ENCODE data around the gene OR14I1.

OR14I1 gene

DNA sequence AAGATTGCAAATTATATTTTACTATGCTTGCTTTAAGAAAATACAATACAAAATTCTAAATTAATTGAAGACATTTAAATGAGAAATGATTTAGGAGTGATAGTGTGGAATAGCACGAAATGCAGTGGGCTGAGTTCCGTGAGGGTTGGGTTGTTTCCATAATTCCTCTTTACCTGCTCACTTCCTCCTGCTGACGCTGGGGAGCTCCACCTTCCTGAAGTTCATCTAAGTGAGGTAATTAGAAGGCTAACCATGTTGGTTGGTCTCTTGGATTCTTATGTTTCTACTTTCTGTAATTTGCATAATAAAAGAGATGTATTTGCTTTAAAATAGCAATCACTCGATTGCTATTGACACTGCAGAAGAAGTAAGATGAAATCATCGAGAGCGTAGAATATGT is 4.7 kb downstream of the OR14I1 start:
- no peak overlapping the region for H3K4me3 ChIP-seq (ENCODE audit: low read depth, low read length)
- TF ChIP-seq MYC (IDR thresholded peaks at IDR 0.05; ENCODE audit: low read depth, low read length) (no peak), POLR2A (IDR thresholded peaks at IDR 0.05; ENCODE audit: extremely low read depth, insufficient read length) (no peak)
- TF ChIP-seq, protein P1, sequence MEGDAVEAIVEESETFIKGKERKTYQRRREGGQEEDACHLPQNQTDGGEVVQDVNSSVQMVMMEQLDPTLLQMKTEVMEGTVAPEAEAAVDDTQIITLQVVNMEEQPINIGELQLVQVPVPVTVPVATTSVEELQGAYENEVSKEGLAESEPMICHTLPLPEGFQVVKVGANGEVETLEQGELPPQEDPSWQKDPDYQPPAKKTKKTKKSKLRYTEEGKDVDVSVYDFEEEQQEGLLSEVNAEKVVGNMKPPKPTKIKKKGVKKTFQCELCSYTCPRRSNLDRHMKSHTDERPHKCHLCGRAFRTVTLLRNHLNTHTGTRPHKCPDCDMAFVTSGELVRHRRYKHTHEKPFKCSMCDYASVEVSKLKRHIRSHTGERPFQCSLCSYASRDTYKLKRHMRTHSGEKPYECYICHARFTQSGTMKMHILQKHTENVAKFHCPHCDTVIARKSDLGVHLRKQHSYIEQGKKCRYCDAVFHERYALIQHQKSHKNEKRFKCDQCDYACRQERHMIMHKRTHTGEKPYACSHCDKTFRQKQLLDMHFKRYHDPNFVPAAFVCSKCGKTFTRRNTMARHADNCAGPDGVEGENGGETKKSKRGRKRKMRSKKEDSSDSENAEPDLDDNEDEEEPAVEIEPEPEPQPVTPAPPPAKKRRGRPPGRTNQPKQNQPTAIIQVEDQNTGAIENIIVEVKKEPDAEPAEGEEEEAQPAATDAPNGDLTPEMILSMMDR (IDR thresholded peaks at IDR 0.05; ENCODE audit: low read depth, low read length) = no peak
- TF ChIP-seq, protein P2, sequence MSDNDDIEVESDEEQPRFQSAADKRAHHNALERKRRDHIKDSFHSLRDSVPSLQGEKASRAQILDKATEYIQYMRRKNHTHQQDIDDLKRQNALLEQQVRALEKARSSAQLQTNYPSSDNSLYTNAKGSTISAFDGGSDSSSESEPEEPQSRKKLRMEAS (IDR thresholded peaks at IDR 0.05; ENCODE audit: low read depth, low read length) = no peak

DNA sequence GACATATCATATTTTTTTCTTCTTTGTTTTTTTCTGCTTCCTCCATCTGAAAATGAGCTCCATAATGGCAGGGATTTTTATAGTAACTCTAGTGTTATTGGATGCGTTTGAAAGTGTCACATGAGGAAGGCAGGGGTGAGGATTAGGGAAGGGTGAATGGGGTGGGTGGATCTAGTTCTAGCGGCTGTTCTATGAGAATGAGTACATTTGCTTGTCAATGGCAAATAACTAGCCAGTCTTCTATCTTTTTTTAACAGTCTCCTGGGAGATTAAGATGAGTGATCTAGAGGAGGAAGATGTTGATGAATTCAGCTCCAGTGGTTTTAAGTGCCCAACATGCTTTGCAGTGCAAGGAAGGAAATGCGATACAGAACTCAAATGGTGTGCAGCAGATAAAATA is 5.8 kb downstream of the OR14I1 start:
- DNase-seq (ENCODE audit: low read depth) = peak; percentile 17
- no peak overlapping the region for H3K4me3 ChIP-seq (ENCODE audit: low read depth, low read length)
- TF ChIP-seq POLR2A (IDR thresholded peaks at IDR 0.05; ENCODE audit: extremely low read depth, insufficient read length) = no peak
- no peak for TF ChIP-seq MYC (IDR thresholded peaks at IDR 0.05; ENCODE audit: low read depth, low read length)
- TF ChIP-seq, protein P1 (IDR thresholded peaks at IDR 0.05; ENCODE audit: low read depth, low read length) = no peak
- TF ChIP-seq, protein P2 (IDR thresholded peaks at IDR 0.05; ENCODE audit: low read depth, low read length) = no peak

More for the DNA sequence above, 4.7 kb downstream of the OR14I1 start:
- no peak for DNase-seq (ENCODE audit: low read depth)

DNA sequence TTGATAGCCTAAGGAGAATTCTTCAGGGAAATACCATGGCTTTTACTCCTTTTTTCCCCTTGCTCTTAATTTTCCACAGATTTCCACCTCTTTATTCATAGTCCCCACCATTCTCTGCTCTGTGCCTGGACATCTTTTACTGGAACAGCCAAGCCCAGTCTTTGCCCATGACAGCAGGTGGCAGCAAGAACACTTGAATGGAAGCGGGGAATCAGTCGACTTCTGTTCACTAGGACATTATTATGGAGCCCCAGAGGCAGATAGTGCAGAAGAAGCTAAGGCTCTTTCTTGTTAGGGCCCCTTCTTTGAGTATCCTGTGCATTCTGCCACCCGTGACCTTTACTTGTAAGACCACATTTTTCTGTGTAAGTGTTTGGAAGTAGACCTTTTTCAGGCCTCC is 6.3 kb downstream of the OR14I1 start:
- TF ChIP-seq, protein P1 (IDR thresholded peaks at IDR 0.05; ENCODE audit: low read depth, low read length) = peak; percentile 30
- TF ChIP-seq, protein P2 (IDR thresholded peaks at IDR 0.05; ENCODE audit: low read depth, low read length) = no peak
- no peak overlapping the region for H3K4me3 ChIP-seq (ENCODE audit: low read depth, low read length)
- peak; percentile 65 for DNase-seq (ENCODE audit: low read depth)

DNA sequence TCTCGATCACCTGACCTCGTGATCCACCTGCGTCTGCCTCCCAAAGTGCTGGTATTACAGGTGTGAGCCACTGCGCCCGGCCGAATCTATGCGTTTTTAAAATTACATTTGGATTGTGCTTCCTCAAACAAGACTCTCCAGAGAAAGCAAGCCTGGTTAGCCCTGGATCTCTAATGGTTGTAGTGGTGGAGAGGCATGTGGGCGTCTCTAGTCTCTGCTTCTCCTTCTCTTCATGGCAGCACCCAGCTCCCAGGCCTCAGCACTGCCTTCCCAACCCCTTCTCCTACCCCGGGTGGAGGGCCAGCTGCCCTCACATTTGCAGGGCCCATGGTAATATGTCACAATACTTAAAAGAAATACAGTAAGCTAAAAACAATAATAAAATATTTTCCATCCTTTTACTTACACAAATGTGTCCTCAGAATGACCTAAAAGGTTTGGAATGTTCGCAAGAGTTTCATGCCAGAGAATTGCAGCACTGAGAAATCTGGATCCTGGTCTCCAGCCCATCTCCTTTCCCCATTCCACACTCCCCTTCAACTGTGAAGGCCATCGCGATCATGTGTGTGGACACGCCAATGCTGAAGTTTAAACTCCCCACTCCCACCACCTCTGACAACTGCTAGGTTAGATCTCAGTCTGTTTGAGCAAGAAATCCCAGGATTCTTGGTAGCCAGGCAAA is 7.0 kb downstream of the OR14I1 start:
- H3K4me3 ChIP-seq (ENCODE audit: low read depth, low read length) = no peak overlapping the region
- DNase-seq (ENCODE audit: low read depth) = no peak
- TF ChIP-seq MYC (IDR thresholded peaks at IDR 0.05; ENCODE audit: low read depth, low read length) (no peak), POLR2A (IDR thresholded peaks at IDR 0.05; ENCODE audit: extremely low read depth, insufficient read length) (no peak)
- TF ChIP-seq, protein P2 (IDR thresholded peaks at IDR 0.05; ENCODE audit: low read depth, low read length) = no peak
- TF ChIP-seq, protein P1 (IDR thresholded peaks at IDR 0.05; ENCODE audit: low read depth, low read length) = no peak

DNA sequence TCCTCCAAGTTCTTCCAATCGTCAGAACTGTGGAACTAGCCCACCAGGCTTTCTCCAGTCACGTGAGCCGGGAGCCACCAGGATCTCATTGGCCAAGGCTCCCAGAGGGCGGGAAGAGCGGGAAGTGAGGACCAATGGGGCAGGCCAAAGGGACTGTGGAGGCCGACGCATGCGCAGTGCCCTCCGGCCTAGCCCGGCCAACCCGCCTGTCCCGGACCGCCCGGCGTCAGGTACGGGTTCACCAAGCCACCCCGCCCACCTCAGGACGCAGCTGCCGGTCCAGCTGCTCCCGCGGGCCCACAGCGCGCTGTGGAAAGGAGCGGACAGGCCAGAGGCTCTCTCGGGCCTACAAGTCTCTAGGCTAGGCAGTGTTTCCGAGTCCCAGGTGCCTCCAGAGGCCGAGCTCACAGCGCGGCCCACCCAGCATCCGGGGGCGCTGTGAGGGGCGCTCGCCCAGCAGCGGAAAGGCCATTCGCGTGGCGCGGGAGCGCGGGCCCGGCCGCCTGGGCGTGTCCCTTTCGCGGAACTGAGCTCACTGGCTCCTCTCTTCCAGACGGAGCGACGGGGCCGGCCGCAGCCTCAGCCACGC is 10.9 kb downstream of the OR14I1 start:
- H3K4me3 ChIP-seq (ENCODE audit: low read depth, low read length) = no peak overlapping the region
- no peak for TF ChIP-seq POLR2A (IDR thresholded peaks at IDR 0.05; ENCODE audit: extremely low read depth, insufficient read length)
- TF ChIP-seq, protein P1 (IDR thresholded peaks at IDR 0.05; ENCODE audit: low read depth, low read length) = no peak
- TF ChIP-seq MYC (IDR thresholded peaks at IDR 0.05; ENCODE audit: low read depth, low read length) = no peak
- TF ChIP-seq, protein P2 (IDR thresholded peaks at IDR 0.05; ENCODE audit: low read depth, low read length) = no peak
- DNase-seq (ENCODE audit: low read depth) = no peak

Data from NB4 (cell line).